Measurements from ENCODE around the gene LCE1F. TPM values are rescaled to one million over a fixed set of nuclear protein-coding genes. Genes with fewer than 3 reads are reported as not detected.

LCE1F gene
- total RNA-seq, 4 donors from 2014 or later = not detected

DNA sequence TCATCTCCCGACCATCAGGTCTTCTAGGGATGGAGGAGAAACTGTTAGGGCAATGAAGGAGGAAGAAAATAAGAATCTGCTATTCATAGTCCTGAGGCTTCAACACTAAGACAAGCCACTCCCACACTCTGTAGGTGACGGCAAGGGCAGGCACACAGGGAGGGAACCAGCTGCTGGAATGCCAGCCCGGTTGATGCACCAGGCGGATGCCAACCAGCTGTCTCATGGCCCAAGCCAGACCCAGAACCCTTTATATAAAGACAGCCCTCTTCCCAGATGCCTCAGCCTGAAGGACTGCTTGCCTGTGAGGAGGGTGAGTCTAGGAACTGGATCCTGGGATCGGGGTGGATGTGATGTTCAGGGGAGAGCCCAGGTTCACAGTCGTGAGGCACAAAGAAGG, 17.2 kb upstream of the LCE1F start, which contains the start of gene KPRP:
Gene KPRP (plus strand): TSS at position 279 of the 400 bp plus-strand sequence. CDS start 1,564 bp downstream, outside the sequence.
- no peak for TF ChIP-seq CTCF (IDR thresholded peaks at IDR 0.05; ENCODE audit: low read depth)

GRCh38 chr1:152758636-152759035, 16.3 kb upstream of the LCE1F start:
- TF ChIP-seq CTCF (IDR thresholded peaks at IDR 0.05; ENCODE audit: low read depth) = no peak

- no peak for TF ChIP-seq CTCF (IDR thresholded peaks at IDR 0.05; ENCODE audit: low read depth)
These were observed 15.3 kb upstream of the LCE1F start for GRCh38 chr1:152759453-152760173.

- TF ChIP-seq CTCF (IDR thresholded peaks at IDR 0.05; ENCODE audit: low read depth) = no peak
These were observed 14.3 kb upstream of the LCE1F start for GRCh38 chr1:152760551-152761190.

GRCh38 chr1:152761609-152762213, 13.2 kb upstream of the LCE1F start:
- no peak for TF ChIP-seq CTCF (IDR thresholded peaks at IDR 0.05; ENCODE audit: low read depth)

DNA sequence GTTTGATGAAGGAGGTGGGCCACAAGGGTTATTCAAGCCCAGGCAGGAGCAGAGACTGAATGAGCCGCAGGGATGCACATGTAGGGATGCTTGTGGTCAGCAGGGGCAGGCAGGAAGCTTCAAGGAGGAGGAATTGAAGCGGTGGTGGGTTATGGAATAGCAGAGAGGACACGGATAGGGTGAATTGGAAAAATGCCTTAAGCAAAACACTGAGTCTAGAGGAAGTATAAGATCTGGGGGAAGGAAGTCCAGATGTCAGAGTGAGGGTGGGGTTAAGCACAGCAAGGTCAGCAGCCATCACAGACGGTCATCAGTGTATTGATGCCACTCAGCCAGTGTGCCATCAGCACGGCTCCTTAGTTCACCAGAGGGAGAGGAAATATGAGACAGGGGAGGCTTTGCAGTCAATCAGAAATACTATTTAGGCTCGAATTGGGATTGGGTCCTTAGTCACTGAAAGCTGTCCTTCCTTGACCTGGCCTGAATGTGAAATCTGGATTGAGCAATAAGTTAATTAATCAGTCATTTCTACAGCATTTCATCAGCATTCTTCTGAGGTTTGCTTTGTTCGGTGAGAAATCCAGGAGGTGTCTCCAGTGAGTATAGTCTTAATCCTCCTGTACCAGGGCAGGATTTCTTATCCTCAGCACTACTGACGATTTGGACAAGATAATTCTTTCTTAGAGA, 6.0 kb upstream of the LCE1F start:
- no peak for TF ChIP-seq CTCF (IDR thresholded peaks at IDR 0.05; ENCODE audit: low read depth)

DNA sequence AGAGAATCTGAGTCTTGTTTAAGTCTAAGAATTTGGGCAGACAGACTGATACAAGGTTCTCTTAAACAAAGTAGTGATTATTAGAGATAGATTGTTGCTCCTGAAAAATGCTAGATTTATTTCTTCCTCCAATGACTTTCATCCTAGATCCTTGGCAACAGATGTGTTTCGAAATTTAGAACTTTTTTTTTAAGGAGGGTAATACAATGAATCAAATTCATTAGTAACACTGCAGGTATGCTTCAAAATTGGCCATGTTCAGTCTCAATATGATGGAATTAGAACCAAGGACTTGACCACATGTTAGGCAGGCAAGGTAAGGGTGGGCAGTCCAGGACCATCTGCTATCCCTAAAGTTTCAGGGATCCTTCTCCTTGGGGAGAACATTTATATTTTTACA, 4.5 kb upstream of the LCE1F start:
- no peak for TF ChIP-seq CTCF (IDR thresholded peaks at IDR 0.05; ENCODE audit: low read depth)

All from subcutaneous adipose tissue (tissue), 4 donors.